Transverse colon (tissue), 4 donors: Measurements from ENCODE around the gene FXYD6. TPM values are rescaled to one million over a fixed set of nuclear protein-coding genes. Genes with fewer than 3 reads are reported as not detected.

Experiments used
- DNase-seq: peaks from one replicate; pipeline ENCODE4 v3.0.0-alpha.2; 2019
- H3K27ac ChIP-seq, 4 donors: fragments of 200-600 bp; sonication (generic); 2 replicates each; pipeline ENCODE4 v1.5.1; 2016 to 2018; ENCODE audit warnings: inconsistent platforms in 4 of 4
- H3K27me3 ChIP-seq: fragments of 200-600 bp; sonication (generic); 2 replicates; pipeline ENCODE4 v1.5.1; 2017; ENCODE audit warnings: inconsistent platforms
- H3K36me3 ChIP-seq, 4 donors: fragments of 200-600 bp; sonication (generic); 2 replicates each; pipeline ENCODE4 v1.5.1; 2017 to 2019; ENCODE audit warnings: inconsistent platforms in 4 of 4
- H3K4me1 ChIP-seq, 4 donors: fragments of 200-600 bp; sonication (generic); 2 replicates each; pipeline ENCODE4 v1.5.1; 2017 to 2020; ENCODE audit warnings: inconsistent platforms in 4 of 4
- H3K4me3 ChIP-seq, 4 donors: fragments of 200-600 bp; sonication (generic); 1 replicate in 1 of 4; 2 replicates in 3 of 4; pipeline versions ENCODE4 v1.5.1 to v1.6.1; 2017 to 2019; ENCODE audit warnings: inconsistent platforms in 4 of 4
- H3K9me3 ChIP-seq, 2 donors: fragments of 200-600 bp; sonication (generic); 2 replicates each; pipeline ENCODE4 v1.5.1; 2017 to 2019; ENCODE audit warnings: inconsistent platforms in 2 of 2
- CTCF ChIP-seq, 5 experiments: fragments of 200-600 bp in 3 of 5; fragments of 450-650 bp in 2 of 5; sonication (generic) in 3 of 5; IDR thresholded peaks; 1 replicate in 2 of 5; 2 replicates in 3 of 5; pipeline ENCODE4 v1.5.1; 2016 to 2017; ENCODE audit warnings: antibody characterized with exemption in 5 of 5, inconsistent platforms in 3 of 5, mild to moderate bottlenecking in 2 of 5, moderate library complexity in 1 of 5
- EP300 ChIP-seq: sonication (generic); formaldehyde crosslinking; IDR thresholded peaks from one replicate; pipeline ENCODE4 v1.6.1; 2017; ENCODE audit warnings: antibody characterized with exemption, low read depth
- POLR2A ChIP-seq: fragments of 450-650 bp; IDR thresholded peaks from one replicate; pipeline ENCODE4 v1.6.1; 2016; ENCODE audit warnings: antibody characterized with exemption, mild to moderate bottlenecking, moderate library complexity
- POLR2AphosphoS5 ChIP-seq, 3 donors: sonication (generic); formaldehyde crosslinking; IDR thresholded peaks; one replicate each; pipeline ENCODE4 v1.6.1; 2016; ENCODE audit warnings: antibody characterized with exemption in 3 of 3
- WGBS, 2 donors: methylation state at CpG; one replicate each; pipeline ENCODE4 v1.1.5; 2018; ENCODE audit warnings: low coverage in 1 of 2; 5-methylcytosine and 5-hydroxymethylcytosine counted together
- in situ Hi-C, 4 donors: fragments of 200-750 bp; cut with MboI; loops; one replicate each; pipeline versions ENCODE4 v1.15.0 to v1.15.1; 2017; ENCODE audit warnings: low sequenced_read_pairs in 3 of 4, low pct_ligation_motif_present in 1 of 4, low pct_unique_long_range_greater_than_20kb in 1 of 4
- intact Hi-C: fragments of 100-400 bp; cut with DNase I; formaldehyde crosslinking; loops from one replicate; pipeline ENCODE4 v1.15.1; 2023; ENCODE audit warnings: low total_unique reads
- total RNA-seq, 4 donors: library from RNA; depleted of rRNA; stranded (reverse); fragments of >200 nt; gene quantifications; one replicate each; pipeline ENCODE4 v1.1.0, GENCODE V29; 2016

FXYD6 gene
- total RNA-seq, 4 donors from 2014 or later, result 29.2 to 62.5 (median 46.0) TPM

- no peaks in the 10 kb centered on the region for H3K36me3 ChIP-seq
- DNase-seq, result peak; percentile 5
- no peaks in the 10 kb centered on the region for H3K27me3 ChIP-seq
- no peak for TF ChIP-seq EP300
- TF ChIP-seq POLR2A, result no peak
- no peak for TF ChIP-seq CTCF (IDR thresholded peaks at IDR 0.05)
- no peak for TF ChIP-seq POLR2AphosphoS5 (IDR thresholded peaks at IDR 0.05)
- H3K9me3 ChIP-seq, result no peaks in the 10 kb centered on the region
- H3K4me1 ChIP-seq, result peaks cover 4 to 35% (median 8%) of the 10 kb centered on the region in 4 donors
- no peak overlapping the region for H3K4me3 ChIP-seq
- no peak overlapping the region for H3K27ac ChIP-seq
- intact Hi-C loops, result no loop called here
- in situ Hi-C loops, result no loop called here
- WGBS, 2 donors, result 92 to 96% methylated on average over 4 to 8 of the region's 8 CpGs
Measured at GRCh38 chr11:117832511-117832910, 43.9 kb downstream of the FXYD6 start.

DNA sequence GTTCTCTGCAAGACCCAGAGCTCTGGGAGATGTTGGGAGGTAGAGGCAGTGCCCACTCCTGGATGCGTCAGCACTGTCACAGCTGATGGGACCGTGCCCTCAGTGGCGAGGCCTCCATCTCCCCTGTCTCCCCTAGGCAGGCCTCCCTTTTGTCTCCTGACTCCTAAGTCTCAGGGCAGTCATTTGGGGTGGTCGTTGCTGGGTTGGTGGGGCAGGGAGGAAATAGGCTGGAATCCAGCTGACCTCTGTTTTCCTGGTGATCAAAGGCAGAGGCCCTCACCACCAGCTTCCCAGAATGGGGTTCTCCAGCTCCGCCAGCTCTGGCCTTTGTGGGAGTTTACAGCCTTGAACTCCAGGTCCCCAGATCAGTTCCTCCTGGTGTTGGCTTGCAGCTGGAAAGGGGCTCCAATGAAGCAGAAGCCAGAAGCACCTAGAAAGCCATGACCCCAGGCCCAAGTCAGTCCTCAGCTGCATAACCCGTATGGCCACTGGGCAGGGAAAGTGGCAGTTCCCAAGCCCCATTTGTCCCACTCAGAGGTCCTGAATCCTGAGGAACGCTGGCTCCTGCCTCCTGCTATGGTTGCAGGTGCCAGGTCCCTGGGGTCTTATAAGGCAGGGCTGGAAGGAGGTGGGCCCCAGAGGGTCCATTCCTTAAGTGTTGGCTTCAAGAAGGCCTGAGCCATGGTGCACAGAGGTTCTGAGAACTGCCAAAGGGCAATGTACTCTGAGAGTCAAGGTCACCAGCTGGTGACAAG lies 44.6 kb downstream of the FXYD6 start:
- in situ Hi-C loops (no loop called here), intact Hi-C loops (no loop called here)
- Histone ChIP-seq H3K36me3 (no peaks in the 10 kb centered on the region), H3K4me1 (peaks cover 4 to 35% (median 8%) of the 10 kb centered on the region in 4 donors), H3K4me3 (no peak overlapping the region), H3K9me3 (no peaks in the 10 kb centered on the region), H3K27me3 (no peaks in the 10 kb centered on the region), H3K27ac (no peak overlapping the region)
- WGBS, 2 donors, result 70 to 100% methylated on average over 1 to 3 of the region's 7 CpGs
- DNase-seq, result peak; percentile 4
- no peak for TF ChIP-seq POLR2AphosphoS5 (IDR thresholded peaks at IDR 0.05)

DNA sequence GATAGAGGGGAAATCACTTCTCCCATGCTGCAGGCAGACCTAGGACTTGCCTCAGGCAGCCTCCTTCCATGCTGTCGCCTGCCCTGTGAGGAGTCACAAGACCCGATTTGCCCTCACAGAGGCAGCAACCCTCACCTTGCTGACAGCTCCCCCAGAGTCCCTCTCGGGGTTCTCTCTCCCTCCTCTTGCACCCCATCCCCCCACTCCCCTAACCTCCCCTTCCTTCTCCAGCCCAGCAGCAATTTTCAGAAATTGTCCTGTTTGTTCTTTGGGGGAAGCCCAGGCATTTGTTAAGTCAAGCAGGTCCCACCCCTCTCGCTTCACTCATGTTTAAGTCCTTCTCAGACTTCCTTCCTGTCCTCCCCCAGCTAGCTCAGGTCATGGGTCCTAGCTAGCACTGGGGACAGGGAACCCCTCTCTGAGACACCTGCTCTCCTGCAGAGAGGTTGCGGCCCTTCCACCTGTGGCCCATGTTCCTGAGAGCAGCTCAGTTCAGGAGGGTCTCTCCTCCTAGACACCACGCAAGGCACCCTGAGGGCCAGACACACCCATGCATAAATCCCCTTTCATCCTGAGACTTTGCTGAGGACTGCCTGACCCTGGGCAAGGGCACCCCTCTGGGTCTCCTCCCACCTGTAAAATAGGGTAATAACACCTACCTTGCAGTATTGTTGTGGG lies 45.6 kb downstream of the FXYD6 start:
- TF ChIP-seq EP300 (no peak), POLR2AphosphoS5 (IDR thresholded peaks at IDR 0.05) (no peak), POLR2A (no peak), CTCF (IDR thresholded peaks at IDR 0.05) (no peak)
- in situ Hi-C loops (no loop called here), intact Hi-C loops (no loop called here)
- peak; percentile 4 for DNase-seq
- 73% methylated on average over 6 of the region's 6 CpGs; no CpG with 5 or more reads in 1 of the 2 donors for WGBS, 2 donors
- H3K4me1 ChIP-seq, result peaks cover 4 to 35% (median 8%) of the 10 kb centered on the region in 4 donors
- no peaks in the 10 kb centered on the region for H3K27me3 ChIP-seq
- no peak overlapping the region for H3K27ac ChIP-seq
- no peak overlapping the region for H3K4me3 ChIP-seq
- H3K9me3 ChIP-seq, result no peaks in the 10 kb centered on the region
- no peaks in the 10 kb centered on the region for H3K36me3 ChIP-seq

- TF ChIP-seq CTCF (IDR thresholded peaks at IDR 0.05) (no peak), EP300 (no peak), POLR2A (no peak), POLR2AphosphoS5 (IDR thresholded peaks at IDR 0.05) (no peak)
- Histone ChIP-seq H3K27ac (no peak overlapping the region), H3K4me1 (peaks cover 4 to 40% (median 8%) of the 10 kb centered on the region in 4 donors), H3K4me3 (no peak overlapping the region), H3K27me3 (no peaks in the 10 kb centered on the region), H3K9me3 (no peaks in the 10 kb centered on the region), H3K36me3 (no peaks in the 10 kb centered on the region)
- WGBS, 2 donors, result 88% methylated on average over 14 of the region's 14 CpGs; no CpG with 5 or more reads in 1 of the 2 donors
- intact Hi-C loops, result no loop called here
- in situ Hi-C loops, result no loop called here
- DNase-seq, result no peak
Measured at GRCh38 chr11:117830072-117830471, 46.4 kb downstream of the FXYD6 start.
